Chondrocyte (in vitro differentiated cells): ENCODE measurements around the gene SLC7A7. TPM values are rescaled to one million over a fixed set of nuclear protein-coding genes. Genes with fewer than 3 reads are reported as not detected.

Experiments
- DNase-seq: peaks from one replicate; pipeline ENCODE4 v3.0.0; 2021; ENCODE audit warnings: mixed read lengths, low spot score
- H3K27ac Mint-ChIP-seq: one replicate; pipeline ENCODE4 v1.8.0; 2021; ENCODE audit warnings: mild to moderate bottlenecking, moderate library complexity, mixed read lengths; ENCODE audit not compliant: unreplicated experiment
- H3K27me3 Mint-ChIP-seq: 2 replicates; pipeline ENCODE4 v1.8.0; 2021; ENCODE audit warnings: low read depth, mixed read lengths
- H3K36me3 Mint-ChIP-seq: 2 replicates; pipeline ENCODE4 v1.8.0; 2021; ENCODE audit warnings: low read depth, mixed read lengths
- H3K4me1 Mint-ChIP-seq: 2 replicates; pipeline ENCODE4 v1.8.0; 2021; ENCODE audit warnings: low read depth, mild to moderate bottlenecking, mixed read lengths
- H3K4me3 Mint-ChIP-seq: one replicate; pipeline ENCODE4 v1.8.0; 2021; ENCODE audit warnings: mild to moderate bottlenecking, moderate library complexity, mixed read lengths; ENCODE audit not compliant: unreplicated experiment
- H3K9me3 Mint-ChIP-seq: 2 replicates; pipeline ENCODE4 v1.8.0; 2021; ENCODE audit warnings: low read depth, mixed read lengths
- CTCF ChIP-seq: fragments of 200-600 bp; sonication (generic); IDR thresholded peaks from 2 replicates; pipeline ENCODE4 v1.5.0; 2021; ENCODE audit warnings: antibody characterized with exemption, mild to moderate bottlenecking, moderate library complexity
- total RNA-seq: library from RNA; stranded (reverse); gene quantifications from 3 replicates; pipeline ENCODE4 v1.2.1, GENCODE V29; 2021

The SLC7A7 gene
- total RNA-seq, 1 donor from 2014 or later = 1.5 TPM

- peaks cover 31% of the 10 kb centered on the region for H3K36me3 Mint-ChIP-seq
- no peaks in the 10 kb centered on the region for H3K27me3 Mint-ChIP-seq
- peak overlapping the region; percentile 92 for H3K27ac Mint-ChIP-seq
- DNase-seq = no peak
- peak overlapping the region; percentile 100 for H3K4me3 Mint-ChIP-seq
- no peak for TF ChIP-seq CTCF
- no peaks in the 10 kb centered on the region for H3K9me3 Mint-ChIP-seq
- H3K4me1 Mint-ChIP-seq = peaks cover 60% of the 10 kb centered on the region
Observed at GRCh38 chr14:22837750-22838538, 22.7 kb upstream of the SLC7A7 start.

GRCh38 chr14:22837114-22837749 lies 22.0 kb upstream of the SLC7A7 start:
- Mint-ChIP-seq H3K9me3 (no peaks in the 10 kb centered on the region), H3K4me1 (peaks cover 53% of the 10 kb centered on the region), H3K36me3 (peaks cover 25% of the 10 kb centered on the region), H3K4me3 (peak overlapping the region; percentile 100), H3K27ac (peak overlapping the region; percentile 99), H3K27me3 (no peaks in the 10 kb centered on the region)
- peak; percentile 44 for TF ChIP-seq CTCF
- DNase-seq = no peak

- H3K27me3 Mint-ChIP-seq = no peaks in the 10 kb centered on the region
- H3K9me3 Mint-ChIP-seq = no peaks in the 10 kb centered on the region
- DNase-seq = no peak
- H3K36me3 Mint-ChIP-seq = peaks cover 19% of the 10 kb centered on the region
- TF ChIP-seq CTCF = peak; percentile 82
- H3K4me3 Mint-ChIP-seq = peak within 1 kb of the TSS; percentile 100
- H3K27ac Mint-ChIP-seq = peak within 1 kb of the TSS; percentile 99
- peaks cover 47% of the 10 kb centered on the region for H3K4me1 Mint-ChIP-seq
Observed at GRCh38 chr14:22836301-22837113, 21.3 kb upstream of the SLC7A7 start, which contains the start of gene MMP14. TSS of gene MMP14 (plus strand) at chr14:22836585. CDS start at chr14:22836818, 233 bp downstream.

- Mint-ChIP-seq H3K9me3 (no peaks in the 10 kb centered on the region), H3K36me3 (peaks cover 16% of the 10 kb centered on the region), H3K27ac (peak overlapping the region; percentile 99), H3K4me1 (peaks cover 44% of the 10 kb centered on the region), H3K4me3 (peak overlapping the region; percentile 3), H3K27me3 (no peaks in the 10 kb centered on the region)
- TF ChIP-seq CTCF = no peak
- no peak for DNase-seq
Observed at GRCh38 chr14:22835505-22835904, 20.3 kb upstream of the SLC7A7 start.
